Transverse colon (tissue), 4 donors: ENCODE measurements around the gene SMIM5.

Source experiments
- POLR2A ChIP-seq: fragments of 450-650 bp; IDR thresholded peaks from one replicate; pipeline ENCODE4 v1.6.1; 2016; ENCODE audit warnings: antibody characterized with exemption, mild to moderate bottlenecking, moderate library complexity
- POLR2AphosphoS5 ChIP-seq, 3 donors: sonication (generic); formaldehyde crosslinking; IDR thresholded peaks; one replicate each; pipeline ENCODE4 v1.6.1; 2016; ENCODE audit warnings: antibody characterized with exemption in 3 of 3
- TF ChIP-seq, protein P1 (sequence below), 5 experiments: fragments of 200-600 bp in 3 of 5; fragments of 450-650 bp in 2 of 5; sonication (generic) in 3 of 5; IDR thresholded peaks; 1 replicate in 2 of 5; 2 replicates in 3 of 5; pipeline ENCODE4 v1.5.1; 2016 to 2017; ENCODE audit warnings: antibody characterized with exemption in 5 of 5, inconsistent platforms in 3 of 5, mild to moderate bottlenecking in 2 of 5, moderate library complexity in 1 of 5

- TF ChIP-seq, protein P1, sequence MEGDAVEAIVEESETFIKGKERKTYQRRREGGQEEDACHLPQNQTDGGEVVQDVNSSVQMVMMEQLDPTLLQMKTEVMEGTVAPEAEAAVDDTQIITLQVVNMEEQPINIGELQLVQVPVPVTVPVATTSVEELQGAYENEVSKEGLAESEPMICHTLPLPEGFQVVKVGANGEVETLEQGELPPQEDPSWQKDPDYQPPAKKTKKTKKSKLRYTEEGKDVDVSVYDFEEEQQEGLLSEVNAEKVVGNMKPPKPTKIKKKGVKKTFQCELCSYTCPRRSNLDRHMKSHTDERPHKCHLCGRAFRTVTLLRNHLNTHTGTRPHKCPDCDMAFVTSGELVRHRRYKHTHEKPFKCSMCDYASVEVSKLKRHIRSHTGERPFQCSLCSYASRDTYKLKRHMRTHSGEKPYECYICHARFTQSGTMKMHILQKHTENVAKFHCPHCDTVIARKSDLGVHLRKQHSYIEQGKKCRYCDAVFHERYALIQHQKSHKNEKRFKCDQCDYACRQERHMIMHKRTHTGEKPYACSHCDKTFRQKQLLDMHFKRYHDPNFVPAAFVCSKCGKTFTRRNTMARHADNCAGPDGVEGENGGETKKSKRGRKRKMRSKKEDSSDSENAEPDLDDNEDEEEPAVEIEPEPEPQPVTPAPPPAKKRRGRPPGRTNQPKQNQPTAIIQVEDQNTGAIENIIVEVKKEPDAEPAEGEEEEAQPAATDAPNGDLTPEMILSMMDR (IDR thresholded peaks at IDR 0.05): no peak
- no peak for TF ChIP-seq POLR2A
- no peak for TF ChIP-seq POLR2AphosphoS5 (IDR thresholded peaks at IDR 0.05)
Measured at GRCh38 chr17:75596320-75597087, 36.7 kb upstream of the SMIM5 start.
